Keratinocyte (primary cell): ENCODE measurements around the gene PTPN21. TPM values are rescaled to one million over a fixed set of nuclear protein-coding genes. Genes with fewer than 3 reads are reported as not detected.

ENCODE experiments used
- DNase-seq: peaks from one replicate; pipeline ENCODE4 v3.0.0-alpha.2; 2011; ENCODE audit warnings: low read depth, missing footprints, low spot score
- FAIRE-seq: peaks from 2 replicates; lab custom pipeline; 2011; peaks lifted over from hg19 to GRCh38; lab: Jason Lieb, UNC
- H2AFZ ChIP-seq: 2 replicates; pipeline ENCODE4 v1.6.0; 2012; ENCODE audit warnings: low read length, control low read depth, inconsistent platforms; ENCODE audit not compliant: control insufficient read depth
- H3K27ac ChIP-seq: 2 replicates; pipeline ENCODE4 v1.5.1; 2011; ENCODE audit warnings: low read length; ENCODE audit not compliant: control insufficient read depth, insufficient read depth
- H3K27me3 ChIP-seq: 3 replicates; pipeline ENCODE4 v1.6.0; 2011; ENCODE audit warnings: low read length; ENCODE audit not compliant: control insufficient read depth, insufficient read depth; ENCODE audit errors: extremely low read depth
- H3K36me3 ChIP-seq, 2 experiments: 2 replicates in 1 of 2; 3 replicates in 1 of 2; pipeline ENCODE4 v1.5.1; 2011; ENCODE audit warnings: low read length in 2 of 2, mild to moderate bottlenecking in 1 of 2; ENCODE audit not compliant: control insufficient read depth in 2 of 2, insufficient read depth in 2 of 2; ENCODE audit errors: extremely low read depth in 1 of 2
- H3K4me1 ChIP-seq: 3 replicates; pipeline ENCODE4 v1.5.1; 2011; ENCODE audit warnings: low read length; ENCODE audit not compliant: control insufficient read depth, insufficient read depth; ENCODE audit errors: extremely low read depth
- H3K4me2 ChIP-seq: 3 replicates; pipeline ENCODE4 v1.6.0; 2011; ENCODE audit warnings: low read depth, low read length; ENCODE audit not compliant: control insufficient read depth, insufficient read depth; ENCODE audit errors: extremely low read depth
- H3K4me3 ChIP-seq, 3 experiments: fragments of 200-600 bp in 1 of 3; sonication (generic) in 1 of 3; 2 replicates in 2 of 3; 3 replicates in 1 of 3; pipeline ENCODE4 v1.5.1; 2011 to 2016; ENCODE audit warnings: low read length in 3 of 3, mild to moderate bottlenecking in 3 of 3, control low read depth in 2 of 3, inconsistent platforms in 1 of 3, low read depth in 1 of 3, mixed read lengths in 1 of 3, mixed run types in 1 of 3, moderate library complexity in 1 of 3; ENCODE audit not compliant: control insufficient read depth in 2 of 3, insufficient read depth in 2 of 3; ENCODE audit errors: extremely low read depth in 1 of 3
- H3K79me2 ChIP-seq: 2 replicates; pipeline ENCODE4 v1.6.0; 2012; ENCODE audit warnings: low read length; ENCODE audit not compliant: control insufficient read depth, insufficient read depth
- H3K9ac ChIP-seq: 3 replicates; pipeline ENCODE4 v1.6.0; 2011; ENCODE audit warnings: low read length; ENCODE audit not compliant: control insufficient read depth, insufficient read depth; ENCODE audit errors: extremely low read depth
- H3K9me1 ChIP-seq: 3 replicates; pipeline ENCODE4 v1.6.0; 2011; ENCODE audit warnings: low read length; ENCODE audit not compliant: control insufficient read depth, insufficient read depth; ENCODE audit errors: extremely low read depth
- H3K9me3 ChIP-seq: 2 replicates; pipeline ENCODE4 v1.5.1; 2012; ENCODE audit warnings: low read depth, low read length; ENCODE audit not compliant: control insufficient read depth
- H4K20me1 ChIP-seq: 3 replicates; pipeline ENCODE4 v1.6.0; 2011; ENCODE audit warnings: low read length; ENCODE audit not compliant: control insufficient read depth, insufficient read depth; ENCODE audit errors: extremely low read depth
- EZH2 ChIP-seq: IDR thresholded peaks from one replicate; pipeline ENCODE4 v1.6.1; 2012; ENCODE audit warnings: inconsistent platforms, mild to moderate bottlenecking, low read length, moderate library complexity
- dilution Hi-C: fragments of 300-500 bp; cut with MboI; formaldehyde crosslinking; loops from one replicate; pipeline ENCODE4 v1.7.0; 2020; ENCODE audit warnings: low sequenced_read_pairs; ENCODE audit not compliant: extremely low pct_ligation_motif_present
- polyA plus RNA-seq, 5 experiments: library from polyadenylated mRNA; depleted of rRNA in 3 of 5; stranded (reverse) in 3 of 5; stranded (forward) in 1 of 5; unstranded in 1 of 5; fragments of >200 nt; gene quantifications; 1 replicate in 1 of 5; 2 replicates in 3 of 5; 3 replicates in 1 of 5; pipeline versions ENCODE4 v1.2.1 to v1.2.3, GENCODE V29; 2011 to 2012; ENCODE audit warnings: missing spikeins in 2 of 5, low read depth in 1 of 5, low replicate concordance in 1 of 5
- TF ChIP-seq, protein P1 (sequence below), 3 experiments: IDR thresholded peaks in 1 of 3; conservative IDR thresholded peaks in 1 of 3; optimal IDR thresholded peaks in 1 of 3; 2 replicates in 2 of 3; 3 replicates in 1 of 3; pipeline versions ENCODE3 to v1.5.1; 2011; ENCODE audit warnings: low read length in 3 of 3, mild to moderate bottlenecking in 3 of 3, moderate library complexity in 2 of 3, control low read depth in 1 of 3, inconsistent platforms in 1 of 3; ENCODE audit not compliant: insufficient read depth in 2 of 3; ENCODE audit errors: extremely low read depth in 1 of 3

The PTPN21 gene
- polyA plus RNA-seq, 1 donor (not counting 4 experiments of a cell fraction or from before 2014, with no cell fraction given), result 7.4 TPM

DNA sequence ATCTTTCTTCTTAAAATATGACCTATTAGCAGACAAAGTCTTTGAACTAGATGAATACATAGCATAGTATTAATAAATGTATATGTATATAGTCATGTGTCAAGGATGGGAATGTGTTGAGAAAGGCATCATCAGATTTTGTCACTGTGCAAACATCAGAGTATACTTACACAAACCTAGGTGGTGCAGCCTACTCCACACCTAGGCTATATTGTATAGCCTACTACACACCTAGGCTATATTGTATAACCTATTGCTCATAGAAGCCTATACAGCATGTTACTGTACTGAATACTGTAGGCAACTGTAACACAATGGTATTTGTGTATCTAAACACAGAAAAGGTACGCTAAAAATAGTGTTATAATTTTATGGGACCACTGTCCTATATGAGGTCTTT lies 47.6 kb downstream of the PTPN21 start:
- H2AFZ ChIP-seq, result no peak overlapping the region
- no peak for TF ChIP-seq EZH2
- H3K4me1 ChIP-seq, result no peaks in the 10 kb centered on the region
- dilution Hi-C loops, result no loop called here
- no peak overlapping the region for H3K27ac ChIP-seq
- FAIRE-seq (no peak), DNase-seq (no peak)
- H3K27me3 ChIP-seq, result no peaks in the 10 kb centered on the region
- H3K4me3 ChIP-seq, result no peak overlapping the region
- H3K9ac ChIP-seq, result no peak overlapping the region
- no peaks in the 10 kb centered on the region for H3K9me3 ChIP-seq
- H3K79me2 ChIP-seq, result no peaks in the 10 kb centered on the region
- no peaks in the 10 kb centered on the region for H4K20me1 ChIP-seq
- peaks cover 5 to 7% of the 10 kb centered on the region in 2 experiments for H3K36me3 ChIP-seq
- no peaks in the 10 kb centered on the region for H3K9me1 ChIP-seq
- no peak overlapping the region for H3K4me2 ChIP-seq

DNA sequence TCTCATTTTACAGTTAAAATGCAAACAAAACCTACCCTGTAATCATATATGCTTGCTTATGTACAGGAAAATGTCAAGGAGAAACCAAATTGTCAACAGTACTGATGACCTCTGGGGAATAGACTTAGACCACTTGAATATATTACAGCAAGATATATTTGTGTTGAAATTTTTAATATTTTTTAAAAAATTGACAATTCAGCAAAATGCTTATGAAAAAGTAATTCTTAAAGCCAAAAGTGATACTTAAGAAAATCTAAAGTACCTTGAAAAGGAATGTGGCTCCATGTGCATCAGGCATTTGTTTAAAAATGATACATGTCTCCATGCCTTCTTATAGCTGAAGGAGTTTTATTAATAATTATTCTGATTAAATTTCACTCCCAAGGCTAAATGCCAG lies 49.2 kb downstream of the PTPN21 start:
- no peak for DNase-seq
- Histone ChIP-seq H3K4me2 (no peak overlapping the region), H2AFZ (no peak overlapping the region), H3K27me3 (no peaks in the 10 kb centered on the region), H3K27ac (no peak overlapping the region), H3K9me1 (no peaks in the 10 kb centered on the region), H3K79me2 (no peaks in the 10 kb centered on the region), H3K36me3 (peaks cover 7 to 15% of the 10 kb centered on the region in 2 experiments), H3K9ac (no peak overlapping the region), H4K20me1 (no peaks in the 10 kb centered on the region), H3K4me3 (no peak overlapping the region), H3K9me3 (no peaks in the 10 kb centered on the region), H3K4me1 (no peaks in the 10 kb centered on the region)
- dilution Hi-C loops, result no loop called here
- FAIRE-seq, result no peak
- TF ChIP-seq EZH2, result no peak
- TF ChIP-seq, protein P1, sequence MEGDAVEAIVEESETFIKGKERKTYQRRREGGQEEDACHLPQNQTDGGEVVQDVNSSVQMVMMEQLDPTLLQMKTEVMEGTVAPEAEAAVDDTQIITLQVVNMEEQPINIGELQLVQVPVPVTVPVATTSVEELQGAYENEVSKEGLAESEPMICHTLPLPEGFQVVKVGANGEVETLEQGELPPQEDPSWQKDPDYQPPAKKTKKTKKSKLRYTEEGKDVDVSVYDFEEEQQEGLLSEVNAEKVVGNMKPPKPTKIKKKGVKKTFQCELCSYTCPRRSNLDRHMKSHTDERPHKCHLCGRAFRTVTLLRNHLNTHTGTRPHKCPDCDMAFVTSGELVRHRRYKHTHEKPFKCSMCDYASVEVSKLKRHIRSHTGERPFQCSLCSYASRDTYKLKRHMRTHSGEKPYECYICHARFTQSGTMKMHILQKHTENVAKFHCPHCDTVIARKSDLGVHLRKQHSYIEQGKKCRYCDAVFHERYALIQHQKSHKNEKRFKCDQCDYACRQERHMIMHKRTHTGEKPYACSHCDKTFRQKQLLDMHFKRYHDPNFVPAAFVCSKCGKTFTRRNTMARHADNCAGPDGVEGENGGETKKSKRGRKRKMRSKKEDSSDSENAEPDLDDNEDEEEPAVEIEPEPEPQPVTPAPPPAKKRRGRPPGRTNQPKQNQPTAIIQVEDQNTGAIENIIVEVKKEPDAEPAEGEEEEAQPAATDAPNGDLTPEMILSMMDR (optimal IDR thresholded peaks at IDR 0.05 in 1 of 3, IDR thresholded peaks at IDR 0.05 in 1 of 3, conservative IDR thresholded peaks at IDR 0.05 in 1 of 3; ENCODE audit: extremely low read depth in 1 of 3, insufficient read depth in 2 of 3, low read length in 3 of 3), result no peak

DNA sequence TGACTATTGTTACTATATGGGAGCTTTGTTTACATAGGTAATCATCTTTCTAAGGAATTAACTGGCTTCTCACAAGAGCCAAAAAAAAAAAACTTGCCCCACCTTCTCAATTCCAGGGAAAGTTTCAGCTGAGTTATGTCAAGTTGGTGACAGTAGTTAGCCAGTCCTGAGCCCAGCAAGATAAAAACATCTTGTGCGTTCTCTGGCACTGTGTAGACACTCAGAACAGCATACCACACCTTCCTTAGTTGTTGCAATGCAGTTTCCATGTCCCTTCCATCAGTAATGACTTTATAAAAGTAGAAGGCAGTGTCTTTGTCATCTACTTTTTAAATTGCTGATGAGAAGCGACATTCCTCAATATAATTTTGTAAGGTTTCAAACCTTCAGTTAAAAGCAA lies 50.2 kb downstream of the PTPN21 start:
- dilution Hi-C loops, result no loop called here
- peaks cover 11 to 15% of the 10 kb centered on the region in 2 experiments for H3K36me3 ChIP-seq
- TF ChIP-seq EZH2, result no peak

More for the DNA sequence above, 50.2 kb downstream of the PTPN21 start:
- Histone ChIP-seq H3K4me1 (no peaks in the 10 kb centered on the region), H3K4me2 (no peak overlapping the region), H3K27ac (no peak overlapping the region), H3K9me1 (no peaks in the 10 kb centered on the region), H3K79me2 (no peaks in the 10 kb centered on the region), H4K20me1 (no peaks in the 10 kb centered on the region), H3K9ac (no peak overlapping the region), H2AFZ (no peak overlapping the region), H3K4me3 (no peak overlapping the region), H3K27me3 (no peaks in the 10 kb centered on the region), H3K9me3 (no peaks in the 10 kb centered on the region)
- DNase-seq (no peak), FAIRE-seq (no peak)
